ENCODE results near the gene PRR7. TPM values are rescaled to one million over a fixed set of nuclear protein-coding genes. Genes with fewer than 3 reads are reported as not detected.

Gene PRR7
- total RNA-seq, 4 donors from 2014 or later = 1.9 to 3.0 TPM; not detected in 2

GRCh38 chr5:177428574-177429217 is 17.9 kb upstream of the PRR7 start:
- no peak overlapping the region for H3K27ac ChIP-seq

GRCh38 chr5:177429248-177430040 is 17.2 kb upstream of the PRR7 start:
- H3K36me3 ChIP-seq = no peaks in the 10 kb centered on the region
- H3K9me3 ChIP-seq = no peaks in the 10 kb centered on the region
- H3K27ac ChIP-seq = no peak overlapping the region
- intact Hi-C loops (cut with DNase I; ENCODE audit: low total_unique reads) = no loop called here
- no peak overlapping the region for H3K4me3 ChIP-seq
- DNase-seq = no peak
- H3K27me3 ChIP-seq = no peaks in the 10 kb centered on the region
- TF ChIP-seq CTCF (IDR thresholded peaks at IDR 0.05) (no peak), POLR2A (IDR thresholded peaks at IDR 0.05) (no peak)
- H3K4me1 ChIP-seq = peaks cover 0 to 8% of the 10 kb centered on the region in 2 donors

More at GRCh38 chr5:177428574-177429217, 17.9 kb upstream of the PRR7 start:
- TF ChIP-seq POLR2A (IDR thresholded peaks at IDR 0.05) = no peak
- no peak for TF ChIP-seq CTCF (IDR thresholded peaks at IDR 0.05)
- no peak overlapping the region for H3K4me3 ChIP-seq
- intact Hi-C loops (cut with DNase I; ENCODE audit: low total_unique reads) = no loop called here
- H3K4me1 ChIP-seq = peaks cover 0 to 8% of the 10 kb centered on the region in 2 donors
- H3K36me3 ChIP-seq = no peaks in the 10 kb centered on the region
- no peak for DNase-seq
- H3K27me3 ChIP-seq = no peaks in the 10 kb centered on the region
- H3K9me3 ChIP-seq = no peaks in the 10 kb centered on the region

- no peak overlapping the region for H3K27ac ChIP-seq
- no peak for DNase-seq
These were observed 16.3 kb upstream of the PRR7 start for GRCh38 chr5:177430140-177430951.

GRCh38 chr5:177430972-177431316 is 15.7 kb upstream of the PRR7 start:
- TF ChIP-seq CTCF (IDR thresholded peaks at IDR 0.05) (no peak), POLR2A (IDR thresholded peaks at IDR 0.05) (no peak)
- intact Hi-C loops (cut with DNase I; ENCODE audit: low total_unique reads) = no loop called here
- DNase-seq = no peak
- Histone ChIP-seq H3K27me3 (no peaks in the 10 kb centered on the region), H3K4me3 (no peak overlapping the region), H3K4me1 (peaks cover 0 to 8% of the 10 kb centered on the region in 2 donors), H3K9me3 (no peaks in the 10 kb centered on the region), H3K36me3 (no peaks in the 10 kb centered on the region), H3K27ac (no peak overlapping the region)

More at GRCh38 chr5:177430140-177430951, 16.3 kb upstream of the PRR7 start:
- intact Hi-C loops (cut with DNase I; ENCODE audit: low total_unique reads) = no loop called here
- Histone ChIP-seq H3K27me3 (no peaks in the 10 kb centered on the region), H3K9me3 (no peaks in the 10 kb centered on the region), H3K4me3 (no peak overlapping the region), H3K36me3 (no peaks in the 10 kb centered on the region), H3K4me1 (peaks cover 0 to 8% of the 10 kb centered on the region in 2 donors)
- no peak for TF ChIP-seq CTCF (IDR thresholded peaks at IDR 0.05)
- no peak for TF ChIP-seq POLR2A (IDR thresholded peaks at IDR 0.05)
